ENCODE measurements around the gene PDE6A. TPM values are rescaled to one million over a fixed set of nuclear protein-coding genes. Genes with fewer than 3 reads are reported as not detected.

Gene PDE6A
- total RNA-seq, 1 donor: not detected

DNA sequence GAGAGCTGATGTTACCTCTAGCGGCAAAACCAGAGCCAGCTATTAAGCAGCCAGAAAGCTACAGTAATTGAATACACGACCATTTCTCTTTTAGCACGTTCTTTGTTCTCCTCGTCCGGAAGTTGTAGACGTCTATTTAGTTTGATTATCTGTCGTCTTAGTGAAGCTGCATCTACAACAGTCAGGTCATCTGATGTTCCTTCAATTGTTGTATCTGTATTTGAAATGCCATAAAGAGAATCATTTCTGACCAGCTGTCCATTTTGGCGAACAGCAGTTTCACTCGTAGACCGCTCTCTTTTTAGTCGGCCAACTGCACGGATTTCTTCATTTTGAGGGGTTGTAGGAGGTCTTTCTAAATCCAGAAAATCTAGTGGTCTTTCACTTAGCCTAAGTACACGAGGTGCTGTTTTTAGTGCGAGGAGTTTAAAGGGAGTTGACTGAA lies 12.6 kb downstream of the PDE6A start:
- no peak for DNase-seq (ENCODE audit: low read depth)
- TF ChIP-seq, protein P1, sequence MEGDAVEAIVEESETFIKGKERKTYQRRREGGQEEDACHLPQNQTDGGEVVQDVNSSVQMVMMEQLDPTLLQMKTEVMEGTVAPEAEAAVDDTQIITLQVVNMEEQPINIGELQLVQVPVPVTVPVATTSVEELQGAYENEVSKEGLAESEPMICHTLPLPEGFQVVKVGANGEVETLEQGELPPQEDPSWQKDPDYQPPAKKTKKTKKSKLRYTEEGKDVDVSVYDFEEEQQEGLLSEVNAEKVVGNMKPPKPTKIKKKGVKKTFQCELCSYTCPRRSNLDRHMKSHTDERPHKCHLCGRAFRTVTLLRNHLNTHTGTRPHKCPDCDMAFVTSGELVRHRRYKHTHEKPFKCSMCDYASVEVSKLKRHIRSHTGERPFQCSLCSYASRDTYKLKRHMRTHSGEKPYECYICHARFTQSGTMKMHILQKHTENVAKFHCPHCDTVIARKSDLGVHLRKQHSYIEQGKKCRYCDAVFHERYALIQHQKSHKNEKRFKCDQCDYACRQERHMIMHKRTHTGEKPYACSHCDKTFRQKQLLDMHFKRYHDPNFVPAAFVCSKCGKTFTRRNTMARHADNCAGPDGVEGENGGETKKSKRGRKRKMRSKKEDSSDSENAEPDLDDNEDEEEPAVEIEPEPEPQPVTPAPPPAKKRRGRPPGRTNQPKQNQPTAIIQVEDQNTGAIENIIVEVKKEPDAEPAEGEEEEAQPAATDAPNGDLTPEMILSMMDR (IDR thresholded peaks at IDR 0.05; ENCODE audit: insufficient read depth, low read length): no peak
- no peak overlapping the region for H3K4me3 ChIP-seq (ENCODE audit: low read depth, low read length)

DNA sequence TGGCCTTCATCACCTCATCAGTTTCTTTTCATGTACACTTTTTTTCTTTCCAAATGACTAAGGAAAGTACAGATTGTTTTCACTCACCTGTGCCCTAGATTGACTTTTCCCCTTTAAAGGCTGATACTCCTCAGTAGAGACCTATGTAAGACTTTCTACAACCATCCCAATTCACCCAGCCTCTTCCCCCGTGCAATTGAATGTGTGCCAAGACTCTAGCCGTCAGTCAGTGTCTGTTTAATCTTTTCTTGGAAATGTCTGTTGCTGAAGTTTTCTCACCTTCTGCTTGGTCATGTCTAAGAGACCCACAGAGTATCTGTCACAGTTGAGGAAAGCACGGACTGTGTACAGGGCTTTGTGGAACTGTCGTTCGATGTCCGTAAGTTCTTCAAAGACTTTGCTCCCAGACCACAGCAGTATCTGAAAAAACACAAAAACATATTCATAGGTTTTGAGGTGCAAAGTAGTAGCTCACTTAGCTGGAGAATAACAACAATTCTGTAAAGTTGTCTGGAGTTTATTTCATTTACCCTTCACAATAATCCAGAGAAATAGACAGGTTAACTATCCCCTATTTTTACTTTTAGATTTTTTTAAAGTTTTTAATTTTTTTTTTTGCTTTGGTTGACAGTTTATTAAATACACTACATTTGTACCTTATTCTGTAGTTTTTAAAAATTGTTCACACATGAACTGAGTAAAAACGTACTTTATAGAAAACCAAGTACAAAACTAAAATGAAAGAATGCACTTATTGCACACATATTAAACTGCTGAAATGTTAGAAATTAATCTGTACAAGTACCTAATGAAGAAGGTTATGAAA lies 13.6 kb downstream of the PDE6A start:
- H3K4me3 ChIP-seq (ENCODE audit: low read depth, low read length): no peak overlapping the region
- DNase-seq (ENCODE audit: low read depth): no peak
- TF ChIP-seq, protein P1 (IDR thresholded peaks at IDR 0.05; ENCODE audit: insufficient read depth, low read length): no peak

DNA sequence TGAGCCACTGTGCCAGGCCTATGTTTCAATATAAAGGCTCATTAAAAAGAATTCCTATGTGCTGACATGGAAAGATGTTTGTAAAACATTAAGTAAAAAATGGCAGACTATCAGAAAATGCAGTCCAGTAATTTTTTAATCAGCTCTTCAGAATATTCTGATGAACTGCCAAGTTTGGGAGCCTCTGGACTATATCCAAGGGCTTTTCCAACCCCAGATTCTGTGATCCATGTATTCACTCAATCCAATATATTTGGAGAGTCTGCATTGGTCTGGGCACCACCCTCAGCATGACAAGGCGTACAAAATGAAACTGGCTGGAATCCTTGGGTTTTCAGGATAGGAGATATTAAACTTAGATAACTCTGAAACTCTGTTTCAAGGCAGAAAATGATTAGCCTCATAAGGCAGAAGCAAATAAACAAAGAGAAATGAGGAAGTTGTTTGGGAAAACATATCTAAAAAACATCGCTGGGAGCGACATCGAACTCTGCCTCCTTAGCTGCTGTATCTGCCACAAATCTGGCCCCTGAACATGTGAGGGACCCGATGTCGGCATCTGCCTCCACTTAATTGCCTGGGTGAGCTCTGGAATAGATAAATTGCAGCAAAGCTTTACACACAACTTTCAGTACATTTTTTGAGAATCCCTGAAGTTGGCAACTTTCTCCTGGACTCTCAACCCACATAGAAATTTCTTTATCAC lies 14.4 kb downstream of the PDE6A start:
- TF ChIP-seq, protein P1 (IDR thresholded peaks at IDR 0.05; ENCODE audit: insufficient read depth, low read length): no peak
- DNase-seq (ENCODE audit: low read depth): peak; percentile 80
- peak overlapping the region; percentile 17 for H3K4me3 ChIP-seq (ENCODE audit: low read depth, low read length)

DNA sequence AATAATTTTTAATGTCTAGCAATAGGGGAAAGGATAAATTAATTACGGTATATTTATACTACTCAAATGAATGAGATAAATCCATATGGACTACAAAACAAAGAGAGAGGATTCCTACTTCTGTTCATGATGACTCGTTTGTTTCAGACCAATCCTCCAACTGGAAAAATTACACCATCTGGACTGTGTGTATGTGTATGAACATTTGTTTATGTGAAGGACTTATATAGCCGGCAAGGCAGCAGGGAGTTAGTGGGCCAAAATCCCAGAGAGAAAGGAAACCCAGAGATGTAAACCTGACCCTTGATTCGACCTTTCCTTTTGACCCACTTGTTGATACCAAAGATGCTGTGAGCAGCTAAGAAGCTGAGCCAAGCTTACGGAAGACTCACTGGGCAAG lies 20.1 kb downstream of the PDE6A start:
- H3K4me3 ChIP-seq (ENCODE audit: low read depth, low read length): no peak overlapping the region
- TF ChIP-seq, protein P1 (IDR thresholded peaks at IDR 0.05; ENCODE audit: insufficient read depth, low read length): no peak
- DNase-seq (ENCODE audit: low read depth): no peak

DNA sequence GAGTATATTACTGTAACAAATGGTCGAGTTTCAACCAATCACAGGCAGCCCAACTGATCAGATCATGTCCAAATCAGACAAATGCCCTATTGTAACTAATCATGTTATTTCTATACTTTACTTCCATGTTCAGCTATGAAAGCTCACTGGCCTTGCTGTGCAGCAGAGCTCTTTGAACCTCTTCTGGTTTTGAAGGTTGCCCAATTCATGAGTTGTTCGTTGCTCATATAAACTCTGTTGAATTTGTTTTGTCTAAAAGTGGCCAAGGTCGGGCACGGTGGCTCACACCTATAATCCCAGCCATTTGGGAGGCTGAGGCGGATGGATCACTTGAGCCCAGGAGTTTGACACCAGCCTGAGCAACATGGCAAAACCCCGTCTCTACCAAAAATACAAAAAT lies 21.6 kb downstream of the PDE6A start:
- no peak overlapping the region for H3K4me3 ChIP-seq (ENCODE audit: low read depth, low read length)
- TF ChIP-seq, protein P1 (IDR thresholded peaks at IDR 0.05; ENCODE audit: insufficient read depth, low read length): no peak
- DNase-seq (ENCODE audit: low read depth): no peak

DNA sequence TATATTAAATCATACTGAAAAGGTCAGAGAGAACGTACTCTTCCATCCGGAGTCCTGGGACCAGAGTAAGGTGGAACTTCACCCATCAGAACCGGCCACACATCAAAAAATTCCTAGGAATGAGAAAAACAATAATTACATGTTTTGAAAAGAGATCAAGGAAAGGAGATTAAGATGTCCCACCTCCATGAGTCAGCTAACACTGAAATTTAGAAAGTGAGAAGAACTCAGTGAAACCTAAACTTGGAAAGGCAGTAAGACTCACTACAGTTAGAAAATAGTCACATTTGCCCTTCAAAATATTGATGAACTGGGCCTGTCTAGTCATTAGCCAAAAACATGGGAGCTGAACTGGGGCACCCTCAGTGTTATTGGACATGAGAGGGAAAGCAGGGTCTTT lies 23.0 kb downstream of the PDE6A start:
- H3K4me3 ChIP-seq (ENCODE audit: low read depth, low read length): no peak overlapping the region
- TF ChIP-seq, protein P1 (IDR thresholded peaks at IDR 0.05; ENCODE audit: insufficient read depth, low read length): no peak
- DNase-seq (ENCODE audit: low read depth): no peak

Measured in fibroblast of the aortic adventitia (primary cell).